ENCODE data around the gene MRM2. TPM values are rescaled to one million over a fixed set of nuclear protein-coding genes. Genes with fewer than 3 reads are reported as not detected.

Gene MRM2
- polyA plus RNA-seq, 1 donor from 2014 or later = 21.4 TPM

DNA sequence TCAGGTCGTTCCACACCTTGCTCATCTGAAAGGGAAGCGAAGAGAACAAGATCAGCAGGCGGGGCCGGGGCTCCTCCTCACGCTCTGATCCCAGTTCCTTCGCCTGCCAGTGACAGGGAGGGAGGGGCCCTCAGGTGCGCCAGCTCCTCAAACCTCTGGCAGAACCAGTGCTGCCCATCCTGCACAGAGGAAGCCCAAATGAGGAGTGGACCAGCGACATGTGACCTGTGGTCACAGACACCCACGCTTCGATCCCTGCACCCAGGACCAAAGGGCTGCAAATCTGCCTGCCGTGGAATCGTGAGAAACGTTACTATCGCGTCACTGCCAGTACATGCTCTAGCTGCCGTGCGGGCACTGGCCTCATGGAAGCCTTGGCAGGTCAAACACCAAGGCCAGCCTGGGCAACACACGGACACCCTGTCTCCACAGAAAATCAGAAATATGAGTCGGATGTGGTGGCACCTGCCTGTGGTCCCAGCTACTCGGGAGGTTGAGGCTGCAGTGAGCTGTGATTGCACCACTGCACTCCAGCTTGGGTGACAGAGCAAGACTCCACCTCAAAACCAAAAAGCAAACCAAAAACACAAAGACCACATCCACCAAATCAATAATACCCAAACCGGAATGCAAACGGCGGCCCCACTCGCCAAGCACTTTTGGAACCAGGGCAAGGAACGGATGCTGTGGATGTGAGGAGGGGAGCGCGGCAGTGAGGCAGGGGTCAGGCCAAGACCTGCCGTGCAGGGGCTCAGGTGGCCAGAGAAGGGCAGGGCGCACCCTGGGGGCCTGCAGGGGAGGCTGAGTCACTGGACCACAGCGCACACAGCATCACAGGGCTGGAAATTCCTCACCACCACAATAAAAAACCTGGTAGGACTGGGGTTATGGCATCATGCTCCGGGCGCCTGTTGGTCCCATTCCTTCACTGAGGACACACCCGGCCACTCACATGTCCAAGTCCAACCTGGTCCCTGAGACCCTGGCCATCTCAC is 13.4 kb upstream of the MRM2 start:
- Histone ChIP-seq H3K27me3 (ENCODE audit: insufficient read depth, low read depth, low read length) (no peaks in the 10 kb centered on the region), H3K9me3 (ENCODE audit: low read length) (no peaks in the 10 kb centered on the region), H3K79me2 (replicated peaks; ENCODE audit: insufficient read depth, low read length) (no peaks in the 10 kb centered on the region), H3F3A (ENCODE audit: insufficient read depth, low read length, poor library complexity, severe bottlenecking) (no peaks in the 10 kb centered on the region), H3K27ac (ENCODE audit: low read length) (no peak overlapping the region), H2AFZ (ENCODE audit: low read depth, low read length) (no peak overlapping the region), H3K9me2 (ENCODE audit: insufficient read depth, low read length) (no peaks in the 10 kb centered on the region), H4K20me1 (ENCODE audit: insufficient read depth) (no peaks in the 10 kb centered on the region), H3K36me3 (ENCODE audit: insufficient read depth, low read length) (no peaks in the 10 kb centered on the region), H3K4me3 (ENCODE audit: low read length) (no peak overlapping the region), H3K4me2 (ENCODE audit: low read length) (no peak overlapping the region), H3K9ac (ENCODE audit: low read length) (no peak overlapping the region)
- no peak for TF ChIP-seq MXI1 (conservative IDR thresholded peaks at IDR 0.05; ENCODE audit: poor library complexity, severe bottlenecking)
- no peak for TF ChIP-seq EP300 (conservative IDR thresholded peaks at IDR 0.05; ENCODE audit: poor library complexity, severe bottlenecking)
- TF ChIP-seq, protein P1, sequence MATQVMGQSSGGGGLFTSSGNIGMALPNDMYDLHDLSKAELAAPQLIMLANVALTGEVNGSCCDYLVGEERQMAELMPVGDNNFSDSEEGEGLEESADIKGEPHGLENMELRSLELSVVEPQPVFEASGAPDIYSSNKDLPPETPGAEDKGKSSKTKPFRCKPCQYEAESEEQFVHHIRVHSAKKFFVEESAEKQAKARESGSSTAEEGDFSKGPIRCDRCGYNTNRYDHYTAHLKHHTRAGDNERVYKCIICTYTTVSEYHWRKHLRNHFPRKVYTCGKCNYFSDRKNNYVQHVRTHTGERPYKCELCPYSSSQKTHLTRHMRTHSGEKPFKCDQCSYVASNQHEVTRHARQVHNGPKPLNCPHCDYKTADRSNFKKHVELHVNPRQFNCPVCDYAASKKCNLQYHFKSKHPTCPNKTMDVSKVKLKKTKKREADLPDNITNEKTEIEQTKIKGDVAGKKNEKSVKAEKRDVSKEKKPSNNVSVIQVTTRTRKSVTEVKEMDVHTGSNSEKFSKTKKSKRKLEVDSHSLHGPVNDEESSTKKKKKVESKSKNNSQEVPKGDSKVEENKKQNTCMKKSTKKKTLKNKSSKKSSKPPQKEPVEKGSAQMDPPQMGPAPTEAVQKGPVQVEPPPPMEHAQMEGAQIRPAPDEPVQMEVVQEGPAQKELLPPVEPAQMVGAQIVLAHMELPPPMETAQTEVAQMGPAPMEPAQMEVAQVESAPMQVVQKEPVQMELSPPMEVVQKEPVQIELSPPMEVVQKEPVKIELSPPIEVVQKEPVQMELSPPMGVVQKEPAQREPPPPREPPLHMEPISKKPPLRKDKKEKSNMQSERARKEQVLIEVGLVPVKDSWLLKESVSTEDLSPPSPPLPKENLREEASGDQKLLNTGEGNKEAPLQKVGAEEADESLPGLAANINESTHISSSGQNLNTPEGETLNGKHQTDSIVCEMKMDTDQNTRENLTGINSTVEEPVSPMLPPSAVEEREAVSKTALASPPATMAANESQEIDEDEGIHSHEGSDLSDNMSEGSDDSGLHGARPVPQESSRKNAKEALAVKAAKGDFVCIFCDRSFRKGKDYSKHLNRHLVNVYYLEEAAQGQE (IDR thresholded peaks at IDR 0.05; ENCODE audit: borderline replicate concordance) = no peak
- TF ChIP-seq RAD21 (conservative IDR thresholded peaks at IDR 0.05) = no peak
- TF ChIP-seq, protein P2, sequence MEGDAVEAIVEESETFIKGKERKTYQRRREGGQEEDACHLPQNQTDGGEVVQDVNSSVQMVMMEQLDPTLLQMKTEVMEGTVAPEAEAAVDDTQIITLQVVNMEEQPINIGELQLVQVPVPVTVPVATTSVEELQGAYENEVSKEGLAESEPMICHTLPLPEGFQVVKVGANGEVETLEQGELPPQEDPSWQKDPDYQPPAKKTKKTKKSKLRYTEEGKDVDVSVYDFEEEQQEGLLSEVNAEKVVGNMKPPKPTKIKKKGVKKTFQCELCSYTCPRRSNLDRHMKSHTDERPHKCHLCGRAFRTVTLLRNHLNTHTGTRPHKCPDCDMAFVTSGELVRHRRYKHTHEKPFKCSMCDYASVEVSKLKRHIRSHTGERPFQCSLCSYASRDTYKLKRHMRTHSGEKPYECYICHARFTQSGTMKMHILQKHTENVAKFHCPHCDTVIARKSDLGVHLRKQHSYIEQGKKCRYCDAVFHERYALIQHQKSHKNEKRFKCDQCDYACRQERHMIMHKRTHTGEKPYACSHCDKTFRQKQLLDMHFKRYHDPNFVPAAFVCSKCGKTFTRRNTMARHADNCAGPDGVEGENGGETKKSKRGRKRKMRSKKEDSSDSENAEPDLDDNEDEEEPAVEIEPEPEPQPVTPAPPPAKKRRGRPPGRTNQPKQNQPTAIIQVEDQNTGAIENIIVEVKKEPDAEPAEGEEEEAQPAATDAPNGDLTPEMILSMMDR (IDR thresholded peaks at IDR 0.05; ENCODE audit: poor library complexity, severe bottlenecking) = no peak
- TF ChIP-seq EZH2 (IDR thresholded peaks at IDR 0.05; ENCODE audit: borderline replicate concordance, insufficient read depth, low read length, poor library complexity, severe bottlenecking) = no peak
- no peak for TF ChIP-seq POLR2AphosphoS5 (IDR thresholded peaks at IDR 0.05)
- no peak for TF ChIP-seq SMC3 (conservative IDR thresholded peaks at IDR 0.05; ENCODE audit: poor library complexity)
- no peak for TF ChIP-seq TAF1 (IDR thresholded peaks at IDR 0.05; ENCODE audit: low read depth)

GRCh38 chr7:2254429-2255144 is 12.6 kb upstream of the MRM2 start:
- Histone ChIP-seq H3K9me2 (ENCODE audit: insufficient read depth, low read length) (no peaks in the 10 kb centered on the region), H4K20me1 (ENCODE audit: insufficient read depth) (no peaks in the 10 kb centered on the region), H3K36me3 (ENCODE audit: insufficient read depth, low read length) (no peaks in the 10 kb centered on the region), H3F3A (ENCODE audit: insufficient read depth, low read length, poor library complexity, severe bottlenecking) (no peaks in the 10 kb centered on the region), H3K9me3 (ENCODE audit: low read length) (no peaks in the 10 kb centered on the region), H3K79me2 (replicated peaks; ENCODE audit: insufficient read depth, low read length) (no peaks in the 10 kb centered on the region), H3K27me3 (ENCODE audit: insufficient read depth, low read depth, low read length) (no peaks in the 10 kb centered on the region), H3K27ac (ENCODE audit: low read length) (no peak overlapping the region), H2AFZ (ENCODE audit: low read depth, low read length) (no peak overlapping the region), H3K4me3 (ENCODE audit: low read length) (no peak overlapping the region), H3K4me2 (ENCODE audit: low read length) (no peak overlapping the region), H3K9ac (ENCODE audit: low read length) (no peak overlapping the region)
- TF ChIP-seq EP300 (conservative IDR thresholded peaks at IDR 0.05; ENCODE audit: poor library complexity, severe bottlenecking) (no peak), SMC3 (conservative IDR thresholded peaks at IDR 0.05; ENCODE audit: poor library complexity) (no peak), RAD21 (conservative IDR thresholded peaks at IDR 0.05) (no peak), POLR2AphosphoS5 (IDR thresholded peaks at IDR 0.05) (no peak), MXI1 (conservative IDR thresholded peaks at IDR 0.05; ENCODE audit: poor library complexity, severe bottlenecking) (no peak), EZH2 (IDR thresholded peaks at IDR 0.05; ENCODE audit: borderline replicate concordance, insufficient read depth, low read length, poor library complexity, severe bottlenecking) (no peak), TAF1 (IDR thresholded peaks at IDR 0.05; ENCODE audit: low read depth) (no peak)
- TF ChIP-seq, protein P1 (IDR thresholded peaks at IDR 0.05; ENCODE audit: borderline replicate concordance) = no peak
- TF ChIP-seq, protein P2 (IDR thresholded peaks at IDR 0.05; ENCODE audit: poor library complexity, severe bottlenecking) = no peak
